SK-N-SH (cell line): ENCODE data around the gene PGS1. TPM values are rescaled to one million over a fixed set of nuclear protein-coding genes. Genes with fewer than 3 reads are reported as not detected.

Source experiments
- CTCF ChIA-PET: fragments of 300-600, 350-600 bp; formaldehyde crosslinking; extraction: SDS; loops from one replicate; lab custom pipeline; 2021; lab: Yijun Ruan, JAX
- POLR2A ChIA-PET: fragments of 350-600 bp; sonication (Branson Sonifier 250); formaldehyde crosslinking; extraction: SDS; loops from one replicate; lab custom pipeline; 2020; ENCODE audit warnings: antibody characterized with exemption, inconsistent platforms; lab: Yijun Ruan, JAX
- DNase-seq: peaks from one replicate; pipeline ENCODE4 v3.0.0; 2012
- H2AFZ ChIP-seq: fragments of 200-600 bp; sonication (generic); 2 replicates; pipeline ENCODE4 v1.8.1; 2016; ENCODE audit warnings: antibody characterized with exemption, mild to moderate bottlenecking, low read depth
- H3F3A ChIP-seq: fragments of 200-600 bp; sonication (generic); replicated peaks from 2 replicates; pipeline ENCODE3; 2016; ENCODE audit warnings: antibody characterized with exemption, mild to moderate bottlenecking; ENCODE audit not compliant: insufficient read depth
- H3K27ac ChIP-seq, 2 experiments: fragments of 200-500 bp in 1 of 2; fragments of 200-600 bp in 1 of 2; sonication (Bioruptor generic) in 1 of 2; sonication (generic), shearing (Covaris generic) in 1 of 2; 2 replicates each; pipeline versions ENCODE4 v1.5.1 to v1.6.1; 2014 to 2016; ENCODE audit warnings: low read depth in 2 of 2, inconsistent platforms in 1 of 2, low read length in 1 of 2, mild to moderate bottlenecking in 1 of 2, mixed read lengths in 1 of 2
- H3K27me3 ChIP-seq: fragments of 200-600 bp; sonication (generic), shearing (Covaris generic); 2 replicates; pipeline ENCODE4 v1.6.1; 2016; ENCODE audit warnings: mixed run types; ENCODE audit not compliant: insufficient read depth
- H3K36me3 ChIP-seq, 2 experiments: fragments of 200-500 bp in 1 of 2; fragments of 200-600 bp in 1 of 2; sonication (Bioruptor generic) in 1 of 2; sonication (generic) in 1 of 2; replicated peaks in 1 of 2; 2 replicates each; pipeline versions ENCODE3 to v1.5.1; 2014 to 2016; ENCODE audit warnings: low read length in 1 of 2, mild to moderate bottlenecking in 1 of 2; ENCODE audit not compliant: insufficient read depth in 2 of 2, control insufficient read depth in 1 of 2
- H3K4me1 ChIP-seq, 2 experiments: fragments of 200-500 bp in 1 of 2; fragments of 200-600 bp in 1 of 2; sonication (Bioruptor generic) in 1 of 2; sonication (generic), shearing (Covaris generic) in 1 of 2; 2 replicates each; pipeline versions ENCODE4 v1.5.1 to v1.6.1; 2014 to 2016; ENCODE audit warnings: low read depth in 1 of 2, low read length in 1 of 2, mixed run types in 1 of 2; ENCODE audit not compliant: insufficient read depth in 2 of 2, control insufficient read depth in 1 of 2
- H3K4me2 ChIP-seq: fragments of 200-600 bp; sonication (generic), shearing (Covaris generic); 2 replicates; pipeline ENCODE4 v1.6.1; 2017; ENCODE audit warnings: mixed run types
- H3K4me3 ChIP-seq, 2 experiments: fragments of 200-500 bp in 1 of 2; fragments of 200-600 bp in 1 of 2; sonication (Bioruptor generic) in 1 of 2; sonication (generic), shearing (Covaris generic) in 1 of 2; 2 replicates each; pipeline versions ENCODE4 v1.5.1 to v1.8.1; 2014 to 2016; ENCODE audit warnings: low read depth in 2 of 2, inconsistent platforms in 1 of 2, low read length in 1 of 2, mild to moderate bottlenecking in 1 of 2, mixed read lengths in 1 of 2, moderate library complexity in 1 of 2
- H3K79me2 ChIP-seq: fragments of 200-600 bp; sonication (generic); 2 replicates; pipeline ENCODE4 v1.8.1; 2017; ENCODE audit warnings: mild to moderate bottlenecking; ENCODE audit not compliant: insufficient read depth
- H3K9ac ChIP-seq: fragments of 200-600 bp; sonication (generic); 2 replicates; pipeline ENCODE4 v1.6.1; 2017; ENCODE audit warnings: mixed run types
- H3K9me2 ChIP-seq: fragments of 200-600 bp; sonication (generic); 2 replicates; pipeline ENCODE4 v1.6.1; 2017; ENCODE audit warnings: mixed run types
- H3K9me3 ChIP-seq: fragments of 200-600 bp; sonication (generic); 2 replicates; pipeline ENCODE4 v1.6.1; 2017; ENCODE audit warnings: mixed run types, mild to moderate bottlenecking, moderate library complexity
- H4K20me1 ChIP-seq: fragments of 200-600 bp; sonication (generic); 2 replicates; pipeline ENCODE4 v1.6.1; 2017; ENCODE audit warnings: mild to moderate bottlenecking, mixed run types; ENCODE audit not compliant: insufficient read depth
- CHD2 ChIP-seq: fragments of 150-350 bp; IDR thresholded peaks from 2 replicates; pipeline ENCODE4 v1.6.1; 2018; ENCODE audit warnings: low read length; ENCODE audit not compliant: partially characterized antibody
- CTCF ChIP-seq: fragments of 200-600 bp; sonication (generic); IDR thresholded peaks from 2 replicates; pipeline ENCODE4 v1.6.1; 2017; ENCODE audit warnings: antibody characterized with exemption, mild to moderate bottlenecking, moderate library complexity
- EP300 ChIP-seq, 2 experiments: IDR thresholded peaks; 2 replicates each; pipeline versions ENCODE4 v1.4.0 to v1.6.1; 2012; ENCODE audit warnings: borderline replicate concordance in 1 of 2, low read depth in 1 of 2, low read length in 1 of 2
- EZH2phosphoT487 ChIP-seq: fragments of 200-600 bp; sonication (generic); IDR thresholded peaks from 2 replicates; pipeline ENCODE4 v1.6.1; 2017; ENCODE audit warnings: low read depth, mixed run types, mild to moderate bottlenecking, antibody characterized with exemption, moderate library complexity, borderline replicate concordance
- FOSL2 ChIP-seq: IDR thresholded peaks from 2 replicates; pipeline ENCODE4 v1.4.0; 2012; ENCODE audit warnings: low read depth, mild to moderate bottlenecking, moderate library complexity, borderline replicate concordance
- FOXJ3 ChIP-seq: sonication (generic); formaldehyde crosslinking; IDR thresholded peaks from 2 replicates; pipeline ENCODE4 v1.5.1; 2020; ENCODE audit warnings: mild to moderate bottlenecking, missing genetic modification reagents
- GABPA ChIP-seq: IDR thresholded peaks from 2 replicates; pipeline ENCODE4 v1.4.0; 2012; ENCODE audit warnings: low read depth, mild to moderate bottlenecking
- IRF3 ChIP-seq: fragments of 150-350 bp; IDR thresholded peaks from 2 replicates; pipeline ENCODE4 v1.6.1; 2016; ENCODE audit warnings: mild to moderate bottlenecking, low read depth, low read length
- JUND ChIP-seq: IDR thresholded peaks from 2 replicates; pipeline ENCODE4 v1.4.0; 2012
- MAX ChIP-seq: IDR thresholded peaks from 2 replicates; pipeline ENCODE4 v1.4.0; 2012; ENCODE audit warnings: low read depth
- PBX3 ChIP-seq: IDR thresholded peaks from 2 replicates; pipeline ENCODE4; 2012
- POLR2AphosphoS5 ChIP-seq: IDR thresholded peaks from 2 replicates; pipeline ENCODE4 v1.6.1; 2012; ENCODE audit warnings: low read depth, low read length
- RFX5 ChIP-seq: IDR thresholded peaks from 2 replicates; pipeline ENCODE4 v1.6.1; 2012; ENCODE audit warnings: mild to moderate bottlenecking, improper control_type of control experiment, low read length
- RXRA ChIP-seq: IDR thresholded peaks from 2 replicates; pipeline ENCODE4 v1.4.0; 2012; ENCODE audit warnings: low read depth, mild to moderate bottlenecking, borderline replicate concordance
- SIN3A ChIP-seq: IDR thresholded peaks from 2 replicates; pipeline ENCODE4 v1.6.1; 2012; ENCODE audit warnings: low read depth, mild to moderate bottlenecking, low read length, moderate library complexity, borderline replicate concordance
- TEAD4 ChIP-seq: IDR thresholded peaks from 2 replicates; pipeline ENCODE4 v1.4.0; 2012; ENCODE audit warnings: mild to moderate bottlenecking, borderline replicate concordance; ENCODE audit not compliant: insufficient read depth
- USF2 ChIP-seq: fragments of 150-350 bp; IDR thresholded peaks from 2 replicates; pipeline ENCODE4 v1.6.1; 2017; ENCODE audit warnings: antibody characterized with exemption, low read length, low read depth, borderline replicate concordance
- YY1 ChIP-seq: IDR thresholded peaks from 2 replicates; pipeline ENCODE4 v1.4.0; 2012; ENCODE audit warnings: low read depth, mild to moderate bottlenecking
- WGBS: methylation state at CpG from one replicate; pipeline ENCODE4 v1.1.6; 2017; ENCODE audit warnings: low lambda C conversion rate; 5-methylcytosine and 5-hydroxymethylcytosine counted together
- polyA plus RNA-seq, 3 experiments: library from polyadenylated mRNA; depleted of rRNA; stranded (reverse); fragments of >200 nt; gene quantifications; 2 replicates each; pipeline ENCODE4 v1.2.3, GENCODE V29; 2012

The PGS1 gene
- polyA plus RNA-seq, 1 of the 3 experiments (the other 2 are of a cell fraction): 88.4 TPM

- Histone ChIP-seq H3K9me3 (no peaks in the 10 kb centered on the region), H2AFZ (no peak overlapping the region), H3K4me1 (peaks cover 32 to 33% of the 10 kb centered on the region in 2 experiments), H3K27me3 (no peaks in the 10 kb centered on the region), H3K36me3 (peaks cover 34 to 37% of the 10 kb centered on the region in 2 experiments), H3K9ac (peak overlapping the region; percentile 93), H3K27ac (peak overlapping the region; percentile 91 to 92; a peak in 3 of 4 replicates), H3K4me3 (peak overlapping the region; percentile 86 to 94), H3F3A (peaks cover 42% of the 10 kb centered on the region), H4K20me1 (peaks cover 34% of the 10 kb centered on the region), H3K9me2 (no peaks in the 10 kb centered on the region), H3K4me2 (peak overlapping the region; percentile 98), H3K79me2 (peaks cover 58% of the 10 kb centered on the region)
- CTCF ChIA-PET: interaction anchor here (0.7 to 15.1 kb wide), 15 partner anchors 8 to 351 kb away, joined by 3 to 327 read pairs (median 4); partner anchors contain the start of gene PGS1
- peak; percentile 82 for DNase-seq
- POLR2A ChIA-PET: interaction anchor here (0.5 to 2.0 kb wide), 7 partner anchors 11 to 984 kb away, joined by 3 to 7 read pairs (median 3); no protein-coding TSS in a partner anchor
- TF ChIP-seq TEAD4 (no peak), EP300 (IDR thresholded peaks at IDR 0.05; ENCODE audit: borderline replicate concordance in 1 of 2, low read depth in 1 of 2, low read length in 1 of 2) (0 out of 4 replicates have a peak, but pooled peaks of 1 of the 2 experiments have one; percentile 4), MAX (peak; percentile 26; the same call in 1 of the 2 replicates)
- 38% methylated on average over 23 of the region's 72 CpGs for WGBS
Measured at GRCh38 chr17:78358538-78359320, 19.7 kb upstream of the PGS1 start.

GRCh38 chr17:78359321-78359996 is 19.0 kb upstream of the PGS1 start:
- Histone ChIP-seq H2AFZ (no peak overlapping the region), H3K4me3 (peak overlapping the region; percentile 86 to 94), H3K79me2 (peaks cover 53% of the 10 kb centered on the region), H3K9me3 (no peaks in the 10 kb centered on the region), H3K4me2 (peak overlapping the region; percentile 98), H3K9ac (peak overlapping the region; percentile 93), H3K4me1 (peaks cover 26 to 33% of the 10 kb centered on the region in 2 experiments), H3F3A (peaks cover 34% of the 10 kb centered on the region), H3K27me3 (no peaks in the 10 kb centered on the region), H3K36me3 (peaks cover 34 to 37% of the 10 kb centered on the region in 2 experiments), H3K9me2 (no peaks in the 10 kb centered on the region), H4K20me1 (peaks cover 34% of the 10 kb centered on the region), H3K27ac (peak overlapping the region; percentile 91 to 92)
- ChIA-PET POLR2A (interaction anchor here (0.7 to 2.0 kb wide), 5 partner anchors 10 to 105 kb away, joined by 3 to 7 read pairs (median 3); no protein-coding TSS in a partner anchor), CTCF (interaction anchor here (0.7 to 15.1 kb wide), 15 partner anchors 7 to 108 kb away, joined by 3 to 327 read pairs (median 6); partner anchors contain the start of gene PGS1)
- WGBS: 3% methylated on average over 60 of the region's 70 CpGs
- DNase-seq: peak; percentile 90
- no peak for TF ChIP-seq POLR2AphosphoS5
- no peak for TF ChIP-seq PBX3
- TF ChIP-seq YY1: no peak
- TF ChIP-seq TEAD4: no peak
- no peak for TF ChIP-seq RXRA
- no peak for TF ChIP-seq FOXJ3 (CRISPR knock-in tag)
- no peak for TF ChIP-seq IRF3
- no peak for TF ChIP-seq CHD2
- TF ChIP-seq CTCF: no peak
- no peak for TF ChIP-seq EZH2phosphoT487
- 0 out of 2 replicates have a peak, but pooled peaks have one; percentile 16 for TF ChIP-seq SIN3A
- no peak for TF ChIP-seq JUND
- no peak for TF ChIP-seq USF2
- no peak for TF ChIP-seq FOSL2
- no peak for TF ChIP-seq RFX5
- no peak for TF ChIP-seq GABPA
- 0 out of 4 replicates have a peak, but pooled peaks of 1 of the 2 experiments have one; percentile 3 for TF ChIP-seq EP300 (IDR thresholded peaks at IDR 0.05; ENCODE audit: borderline replicate concordance in 1 of 2, low read depth in 1 of 2, low read length in 1 of 2)
